HL-60 (cell line): ENCODE data around the gene KLKB1.

ENCODE experiments used
- DNase-seq, 2 experiments: peaks; one replicate each; pipeline ENCODE4 v3.0.0-alpha.2; 2010 to 2020; ENCODE audit warnings: low read depth in 1 of 2, low spot score in 1 of 2
- H3K27ac ChIP-seq: fragments of 250-450 bp; sonication (Bioruptor Pico); replicated peaks from 2 replicates; pipeline ENCODE4 v1.5.1; 2020; ENCODE audit warnings: mild to moderate bottlenecking, moderate library complexity
- H3K27me3 ChIP-seq: fragments of 250-450 bp; sonication (Bioruptor Pico); 2 replicates; pipeline ENCODE4 v1.5.1; 2021; ENCODE audit warnings: mild to moderate bottlenecking, moderate library complexity; ENCODE audit not compliant: insufficient read depth, poor library complexity, severe bottlenecking
- H3K4me3 ChIP-seq: replicated peaks from 2 replicates; pipeline ENCODE4 v1.5.1; 2011; ENCODE audit warnings: mild to moderate bottlenecking, control low read depth, low read length; ENCODE audit not compliant: insufficient read depth
- GABPA ChIP-seq: IDR thresholded peaks from 2 replicates; pipeline ENCODE4 v1.6.1; 2012; ENCODE audit warnings: low read depth
- POLR2AphosphoS5 ChIP-seq: IDR thresholded peaks from 2 replicates; pipeline ENCODE4 v1.6.1; 2012; ENCODE audit warnings: low read depth
- SPI1 ChIP-seq: IDR thresholded peaks from 2 replicates; pipeline ENCODE4 v1.6.1; 2012; ENCODE audit warnings: low read depth, mild to moderate bottlenecking, borderline replicate concordance
- long read RNA-seq: library from polyadenylated mRNA; unstranded; transcript quantifications from one replicate; pipeline ENCODE4 v2.0.0, GENCODE V29; 2020
- TF ChIP-seq, protein P1 (sequence below): IDR thresholded peaks from 2 replicates; pipeline ENCODE4 v1.6.1; 2012; ENCODE audit warnings: low read depth; ENCODE audit not compliant: insufficient replicate concordance
- TF ChIP-seq, protein P2 (sequence below): IDR thresholded peaks from one replicate; pipeline ENCODE4 v1.5.1; 2011; ENCODE audit warnings: low read length, control low read depth, inconsistent platforms; ENCODE audit not compliant: insufficient read depth

Gene KLKB1
- long read RNA-seq, partial matches to known transcripts = 0 of 1 reads
- long read RNA-seq, other reads (novel, unspliced or antisense) = 1 of 1 reads

DNA sequence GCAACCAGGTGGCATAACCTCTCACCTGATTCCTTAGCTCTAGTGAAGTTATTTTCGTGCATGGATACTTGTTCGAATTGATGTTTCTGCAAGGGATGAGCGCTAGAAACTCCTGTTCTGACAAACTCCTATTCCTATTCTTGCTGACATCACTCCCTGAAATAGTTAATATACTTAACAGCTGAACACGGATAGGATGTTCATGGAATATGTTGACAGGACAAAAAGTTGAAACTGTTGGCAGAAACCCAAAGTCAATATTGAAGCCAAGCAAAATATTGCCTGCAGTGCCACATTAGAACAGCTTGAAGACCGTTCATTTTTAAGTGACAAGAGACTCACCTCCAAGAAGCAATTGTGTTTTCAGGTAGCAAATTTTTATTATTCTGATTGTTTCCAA is at the start of gene KLKB1:
KLKB1 (plus strand) TSS at position 287 of the 400 bp plus-strand sequence. CDS start 689 bp downstream, outside the sequence.
- no peak for DNase-seq
- Histone ChIP-seq H3K27ac (no peak within 1 kb of the TSS), H3K27me3 (no peaks in the 10 kb centered on the region), H3K4me3 (no peak within 1 kb of the TSS)
- TF ChIP-seq SPI1 = no peak
- no peak for TF ChIP-seq GABPA

- DNase-seq = no peak
- Histone ChIP-seq H3K4me3 (no peak overlapping the region), H3K27me3 (peaks cover 3% of the 10 kb centered on the region), H3K27ac (no peak overlapping the region)
- TF ChIP-seq SPI1 (no peak), POLR2AphosphoS5 (no peak)
Observed at GRCh38 chr4:186188107-186188506, 39.2 kb upstream of the KLKB1 start.

- H3K27ac ChIP-seq = no peak overlapping the region
- no peak for TF ChIP-seq GABPA
- TF ChIP-seq, protein P1, sequence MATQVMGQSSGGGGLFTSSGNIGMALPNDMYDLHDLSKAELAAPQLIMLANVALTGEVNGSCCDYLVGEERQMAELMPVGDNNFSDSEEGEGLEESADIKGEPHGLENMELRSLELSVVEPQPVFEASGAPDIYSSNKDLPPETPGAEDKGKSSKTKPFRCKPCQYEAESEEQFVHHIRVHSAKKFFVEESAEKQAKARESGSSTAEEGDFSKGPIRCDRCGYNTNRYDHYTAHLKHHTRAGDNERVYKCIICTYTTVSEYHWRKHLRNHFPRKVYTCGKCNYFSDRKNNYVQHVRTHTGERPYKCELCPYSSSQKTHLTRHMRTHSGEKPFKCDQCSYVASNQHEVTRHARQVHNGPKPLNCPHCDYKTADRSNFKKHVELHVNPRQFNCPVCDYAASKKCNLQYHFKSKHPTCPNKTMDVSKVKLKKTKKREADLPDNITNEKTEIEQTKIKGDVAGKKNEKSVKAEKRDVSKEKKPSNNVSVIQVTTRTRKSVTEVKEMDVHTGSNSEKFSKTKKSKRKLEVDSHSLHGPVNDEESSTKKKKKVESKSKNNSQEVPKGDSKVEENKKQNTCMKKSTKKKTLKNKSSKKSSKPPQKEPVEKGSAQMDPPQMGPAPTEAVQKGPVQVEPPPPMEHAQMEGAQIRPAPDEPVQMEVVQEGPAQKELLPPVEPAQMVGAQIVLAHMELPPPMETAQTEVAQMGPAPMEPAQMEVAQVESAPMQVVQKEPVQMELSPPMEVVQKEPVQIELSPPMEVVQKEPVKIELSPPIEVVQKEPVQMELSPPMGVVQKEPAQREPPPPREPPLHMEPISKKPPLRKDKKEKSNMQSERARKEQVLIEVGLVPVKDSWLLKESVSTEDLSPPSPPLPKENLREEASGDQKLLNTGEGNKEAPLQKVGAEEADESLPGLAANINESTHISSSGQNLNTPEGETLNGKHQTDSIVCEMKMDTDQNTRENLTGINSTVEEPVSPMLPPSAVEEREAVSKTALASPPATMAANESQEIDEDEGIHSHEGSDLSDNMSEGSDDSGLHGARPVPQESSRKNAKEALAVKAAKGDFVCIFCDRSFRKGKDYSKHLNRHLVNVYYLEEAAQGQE = no peak
- TF ChIP-seq SPI1 = no peak
- DNase-seq = no peak
- peaks cover 3% of the 10 kb centered on the region for H3K27me3 ChIP-seq
- H3K4me3 ChIP-seq = no peak overlapping the region
Observed at GRCh38 chr4:186189656-186190055, 37.7 kb upstream of the KLKB1 start.

DNA sequence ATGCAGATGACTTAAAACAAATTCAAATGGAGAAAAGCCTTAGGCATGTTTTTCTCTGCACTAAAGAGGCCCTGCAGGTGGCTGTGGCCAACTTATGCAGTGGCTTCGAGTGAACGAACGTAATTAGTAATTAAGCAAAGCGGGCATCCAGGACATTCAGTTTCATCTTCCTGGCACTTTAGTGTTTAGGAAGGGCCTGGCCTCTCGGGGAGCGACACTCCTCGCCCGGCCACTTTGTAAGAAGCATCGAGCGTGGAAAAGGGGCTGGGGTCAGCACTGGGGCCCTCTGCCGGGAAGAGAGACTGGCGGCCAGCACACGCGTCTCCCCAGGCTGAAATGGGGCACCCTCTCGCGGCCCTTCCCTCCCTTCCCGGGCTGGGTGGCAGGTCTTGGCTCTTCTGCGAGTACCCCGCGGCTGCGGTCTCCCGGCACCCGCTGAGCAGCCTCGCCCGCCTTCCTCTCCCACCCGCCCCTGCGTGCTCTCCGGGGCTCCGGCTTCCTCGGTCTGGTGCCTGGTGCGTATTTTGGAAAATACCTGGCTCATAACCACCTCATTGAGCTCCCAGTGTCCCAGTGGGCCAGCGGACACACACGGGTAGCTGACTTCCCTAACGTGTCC is 36.6 kb upstream of the KLKB1 start:
- Histone ChIP-seq H3K27ac (peak overlapping the region; percentile 94), H3K4me3 (peak overlapping the region; percentile 89), H3K27me3 (peaks cover 3% of the 10 kb centered on the region)
- peak in 1 of 2 experiments; percentile 42 for DNase-seq
- TF ChIP-seq GABPA (no peak), SPI1 (no peak), POLR2AphosphoS5 (no peak)
- TF ChIP-seq, protein P1 = no peak
- TF ChIP-seq, protein P2, sequence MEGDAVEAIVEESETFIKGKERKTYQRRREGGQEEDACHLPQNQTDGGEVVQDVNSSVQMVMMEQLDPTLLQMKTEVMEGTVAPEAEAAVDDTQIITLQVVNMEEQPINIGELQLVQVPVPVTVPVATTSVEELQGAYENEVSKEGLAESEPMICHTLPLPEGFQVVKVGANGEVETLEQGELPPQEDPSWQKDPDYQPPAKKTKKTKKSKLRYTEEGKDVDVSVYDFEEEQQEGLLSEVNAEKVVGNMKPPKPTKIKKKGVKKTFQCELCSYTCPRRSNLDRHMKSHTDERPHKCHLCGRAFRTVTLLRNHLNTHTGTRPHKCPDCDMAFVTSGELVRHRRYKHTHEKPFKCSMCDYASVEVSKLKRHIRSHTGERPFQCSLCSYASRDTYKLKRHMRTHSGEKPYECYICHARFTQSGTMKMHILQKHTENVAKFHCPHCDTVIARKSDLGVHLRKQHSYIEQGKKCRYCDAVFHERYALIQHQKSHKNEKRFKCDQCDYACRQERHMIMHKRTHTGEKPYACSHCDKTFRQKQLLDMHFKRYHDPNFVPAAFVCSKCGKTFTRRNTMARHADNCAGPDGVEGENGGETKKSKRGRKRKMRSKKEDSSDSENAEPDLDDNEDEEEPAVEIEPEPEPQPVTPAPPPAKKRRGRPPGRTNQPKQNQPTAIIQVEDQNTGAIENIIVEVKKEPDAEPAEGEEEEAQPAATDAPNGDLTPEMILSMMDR = no peak

- peak; percentile 61 to 79 for DNase-seq
- Histone ChIP-seq H3K4me3 (peak within 1 kb of the TSS; percentile 89), H3K27ac (peak within 1 kb of the TSS; percentile 94), H3K27me3 (peaks cover 3% of the 10 kb centered on the region)
- no peak for TF ChIP-seq SPI1
- TF ChIP-seq, protein P2 = no peak
- peak; percentile 83 for TF ChIP-seq GABPA
- TF ChIP-seq POLR2AphosphoS5 = peak; percentile 50; the same call in 1 of the 2 replicates
- TF ChIP-seq, protein P1 = peak; percentile 28
Observed at GRCh38 chr4:186191200-186192065, 35.9 kb upstream of the KLKB1 start, which contains the start of gene CYP4V2. TSS of gene CYP4V2 (plus strand) at chr4:186191567. CDS start at chr4:186191824, 257 bp downstream.
